ENCODE data around the gene SH3TC1.

The SH3TC1 gene

GRCh38 chr4:8164194-8164565 lies 34.9 kb upstream of the SH3TC1 start:
- Mint-ChIP-seq H3K27ac (no peak overlapping the region), H3K9me3 (peaks cover 8% of the 10 kb centered on the region), H3K36me3 (ENCODE audit: low read depth) (no peaks in the 10 kb centered on the region), H3K4me3 (no peak overlapping the region), H3K27me3 (ENCODE audit: low read depth, poor library complexity) (peaks cover 69% of the 10 kb centered on the region), H3K4me1 (peaks cover 37% of the 10 kb centered on the region)
- DNase-seq: no peak
- TF ChIP-seq CTCF (IDR thresholded peaks at IDR 0.05): no peak

- H3K9me3 Mint-ChIP-seq: peaks cover 12% of the 10 kb centered on the region
- DNase-seq: no peak
- no peaks in the 10 kb centered on the region for H3K36me3 Mint-ChIP-seq (ENCODE audit: low read depth)
- peaks cover 64% of the 10 kb centered on the region for H3K27me3 Mint-ChIP-seq (ENCODE audit: low read depth, poor library complexity)
- H3K4me1 Mint-ChIP-seq: peaks cover 36% of the 10 kb centered on the region
- no peak for TF ChIP-seq CTCF (IDR thresholded peaks at IDR 0.05)
- no peak overlapping the region for H3K27ac Mint-ChIP-seq
- no peak overlapping the region for H3K4me3 Mint-ChIP-seq
Measured at GRCh38 chr4:8164687-8165086, 34.4 kb upstream of the SH3TC1 start.

GRCh38 chr4:8165374-8165896 lies 33.7 kb upstream of the SH3TC1 start:
- TF ChIP-seq CTCF (IDR thresholded peaks at IDR 0.05): no peak
- peaks cover 35% of the 10 kb centered on the region for H3K4me1 Mint-ChIP-seq
- peaks cover 12% of the 10 kb centered on the region for H3K9me3 Mint-ChIP-seq
- H3K27me3 Mint-ChIP-seq (ENCODE audit: low read depth, poor library complexity): peaks cover 61% of the 10 kb centered on the region
- H3K4me3 Mint-ChIP-seq: no peak overlapping the region
- DNase-seq: peak; percentile 33
- no peaks in the 10 kb centered on the region for H3K36me3 Mint-ChIP-seq (ENCODE audit: low read depth)
- no peak overlapping the region for H3K27ac Mint-ChIP-seq

GRCh38 chr4:8167291-8167690 lies 31.8 kb upstream of the SH3TC1 start:
- Mint-ChIP-seq H3K4me3 (no peak overlapping the region), H3K4me1 (peaks cover 35% of the 10 kb centered on the region), H3K27me3 (ENCODE audit: low read depth, poor library complexity) (peaks cover 51% of the 10 kb centered on the region), H3K36me3 (ENCODE audit: low read depth) (no peaks in the 10 kb centered on the region), H3K9me3 (peaks cover 12% of the 10 kb centered on the region), H3K27ac (peak overlapping the region; percentile 31)
- DNase-seq: no peak
- no peak for TF ChIP-seq CTCF (IDR thresholded peaks at IDR 0.05)

- DNase-seq: no peak
- peaks cover 35% of the 10 kb centered on the region for H3K4me1 Mint-ChIP-seq
- peaks cover 12% of the 10 kb centered on the region for H3K9me3 Mint-ChIP-seq
- peaks cover 50% of the 10 kb centered on the region for H3K27me3 Mint-ChIP-seq (ENCODE audit: low read depth, poor library complexity)
- no peaks in the 10 kb centered on the region for H3K36me3 Mint-ChIP-seq (ENCODE audit: low read depth)
- no peak overlapping the region for H3K27ac Mint-ChIP-seq
- no peak overlapping the region for H3K4me3 Mint-ChIP-seq
- no peak for TF ChIP-seq CTCF (IDR thresholded peaks at IDR 0.05)
Measured at GRCh38 chr4:8167815-8168214, 31.3 kb upstream of the SH3TC1 start.

GRCh38 chr4:8168232-8168631 lies 30.9 kb upstream of the SH3TC1 start:
- H3K4me3 Mint-ChIP-seq: no peak overlapping the region
- peaks cover 12% of the 10 kb centered on the region for H3K9me3 Mint-ChIP-seq
- TF ChIP-seq CTCF (IDR thresholded peaks at IDR 0.05): peak; percentile 36
- DNase-seq: no peak
- H3K27ac Mint-ChIP-seq: no peak overlapping the region
- H3K27me3 Mint-ChIP-seq (ENCODE audit: low read depth, poor library complexity): peaks cover 46% of the 10 kb centered on the region
- no peaks in the 10 kb centered on the region for H3K36me3 Mint-ChIP-seq (ENCODE audit: low read depth)
- peaks cover 35% of the 10 kb centered on the region for H3K4me1 Mint-ChIP-seq

All from nephron progenitor cell (in vitro differentiated cells).